GM21717 (cell line): ENCODE results near the gene KIF17.
"Not testable (repeated sequence)": the region's sequence is repeated elsewhere in the genome, so short reads cannot be mapped to it uniquely, and the experiment has no call there.

Experiments
- ATAC-seq: cut with Tn5 transposase; IDR thresholded peaks from one replicate; pipeline ENCODE4 v1.9.1; 2021; ENCODE audit warnings: mild to moderate bottlenecking, moderate library complexity; ENCODE audit not compliant: unreplicated experiment

The KIF17 gene

GRCh38 chr1:20728371-20729154, 10.8 kb upstream of the KIF17 start:
- no peak for ATAC-seq

- no peak for ATAC-seq
These were observed 10.0 kb upstream of the KIF17 start for GRCh38 chr1:20727746-20728316.

- no peak for ATAC-seq
These were observed 9.3 kb upstream of the KIF17 start for GRCh38 chr1:20726932-20727745.

GRCh38 chr1:20726118-20726911, 8.5 kb upstream of the KIF17 start:
- ATAC-seq: no peak

- no peak for ATAC-seq
These were observed 7.6 kb upstream of the KIF17 start for GRCh38 chr1:20725189-20726117.

- ATAC-seq: no peak
These were observed 6.8 kb upstream of the KIF17 start for GRCh38 chr1:20724364-20725188.

GRCh38 chr1:20723537-20724363, 5.9 kb upstream of the KIF17 start:
- ATAC-seq: no peak

- ATAC-seq: no peak
These were observed 5.3 kb upstream of the KIF17 start for GRCh38 chr1:20723159-20723536.

- ATAC-seq: no peak
These were observed 3.6 kb upstream of the KIF17 start for GRCh38 chr1:20721117-20722061.

GRCh38 chr1:20720631-20721091, 2.9 kb upstream of the KIF17 start:
- no peak for ATAC-seq

GRCh38 chr1:20719871-20720620, 2.2 kb upstream of the KIF17 start:
- ATAC-seq: no peak

GRCh38 chr1:20719261-20719660, 1.5 kb upstream of the KIF17 start:
- ATAC-seq: no peak

- not testable (repeated sequence) for ATAC-seq
These were observed 606 bp upstream of the KIF17 start for GRCh38 chr1:20718343-20718882.

GRCh38 chr1:20716232-20716631, 1.6 kb downstream of the KIF17 start:
- ATAC-seq: no peak

GRCh38 chr1:20715406-20715805, 2.4 kb downstream of the KIF17 start:
- no peak for ATAC-seq

- ATAC-seq: no peak
These were observed 4.4 kb downstream of the KIF17 start for GRCh38 chr1:20713440-20713839.
